Muscle of arm (tissue), 12 donors: ENCODE results near the gene ZBTB25. TPM values are rescaled to one million over a fixed set of nuclear protein-coding genes. Genes with fewer than 3 reads are reported as not detected.

Experiments
- DNase-seq: peaks from one replicate; pipeline ENCODE4 v3.0.0-alpha.2; 2013
- polyA plus RNA-seq, 12 donors: library from polyadenylated mRNA; unstranded; fragments of 120-200 nt; gene quantifications; one replicate each; pipeline ENCODE4 v1.2.1, GENCODE V29; 2013; ENCODE audit not compliant: insufficient read length in 12 of 12

ZBTB25 gene
- polyA plus RNA-seq, 12 donors: 5.6 to 16.7 (median 8.6) TPM; not detected in 1

DNA sequence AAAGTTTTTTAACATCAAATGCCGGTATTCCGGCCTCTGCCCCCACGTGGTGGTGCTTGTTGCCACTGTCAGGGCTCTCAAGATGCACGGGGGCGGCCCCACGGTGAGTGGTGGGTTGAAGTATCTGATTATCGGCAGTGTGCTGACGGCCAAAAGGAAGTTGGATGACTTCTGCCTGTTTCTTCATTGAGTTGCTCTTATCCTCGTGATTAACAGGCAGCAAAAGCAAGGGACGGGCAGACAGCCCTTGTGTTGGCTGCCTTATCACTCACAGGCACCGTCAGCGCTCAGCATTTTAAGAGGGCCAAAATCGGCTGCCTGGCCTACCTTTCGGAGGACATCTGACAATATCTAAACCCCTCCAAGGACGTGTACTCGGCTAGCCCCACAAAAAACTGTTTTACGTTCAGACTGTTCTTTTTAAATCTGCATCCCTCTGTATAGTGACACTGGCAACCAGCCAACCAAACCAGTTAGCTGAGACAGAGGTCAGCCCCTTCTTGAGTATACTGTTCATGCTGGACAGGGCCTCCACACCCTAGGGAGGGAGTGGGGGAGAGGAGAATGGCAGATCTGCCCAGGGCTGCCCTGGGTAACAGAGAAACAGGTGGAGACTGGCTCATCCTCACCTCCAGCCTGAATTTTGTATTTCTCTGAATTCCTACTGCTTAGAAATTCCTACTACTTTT lies 61.2 kb downstream of the ZBTB25 start:
- DNase-seq: no peak

DNA sequence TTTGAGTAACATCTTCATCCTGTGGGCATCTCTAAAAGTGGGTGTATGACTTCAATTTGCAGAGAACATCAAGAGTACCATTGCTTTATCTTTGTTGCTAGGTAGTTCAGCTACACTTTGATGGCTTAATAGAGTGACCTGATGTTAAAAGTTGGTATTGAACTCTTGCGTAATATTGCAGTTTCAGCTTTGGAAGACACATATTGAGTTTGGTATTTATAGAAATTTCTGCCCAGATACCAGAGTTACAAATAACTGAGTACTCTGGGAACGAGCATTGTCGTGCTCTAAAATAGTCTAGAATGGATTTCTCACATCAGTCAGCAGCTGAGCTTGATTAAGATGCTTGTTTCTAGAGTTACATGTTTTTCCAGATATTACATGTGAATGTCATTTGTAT lies 63.1 kb downstream of the ZBTB25 start:
- DNase-seq: no peak

DNA sequence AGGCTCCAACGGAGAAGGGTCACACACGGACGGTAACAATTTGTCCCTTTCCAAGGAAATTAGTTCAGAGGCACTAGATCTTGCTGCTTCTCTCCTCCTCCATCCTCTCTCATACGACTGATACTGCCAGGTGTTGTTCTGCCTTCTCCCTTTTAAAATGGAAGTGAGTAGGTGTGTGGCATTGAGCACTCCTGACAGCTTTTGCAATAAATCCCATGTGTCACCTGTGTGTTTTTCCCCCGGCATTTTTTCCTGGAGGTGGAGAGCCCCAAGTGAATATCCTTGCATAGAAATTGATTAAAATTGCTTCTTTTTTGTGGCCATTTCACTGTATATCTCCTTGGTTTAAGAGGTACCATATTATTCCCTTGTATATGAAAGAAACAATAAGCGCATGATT lies 64.5 kb downstream of the ZBTB25 start:
- DNase-seq: no peak

DNA sequence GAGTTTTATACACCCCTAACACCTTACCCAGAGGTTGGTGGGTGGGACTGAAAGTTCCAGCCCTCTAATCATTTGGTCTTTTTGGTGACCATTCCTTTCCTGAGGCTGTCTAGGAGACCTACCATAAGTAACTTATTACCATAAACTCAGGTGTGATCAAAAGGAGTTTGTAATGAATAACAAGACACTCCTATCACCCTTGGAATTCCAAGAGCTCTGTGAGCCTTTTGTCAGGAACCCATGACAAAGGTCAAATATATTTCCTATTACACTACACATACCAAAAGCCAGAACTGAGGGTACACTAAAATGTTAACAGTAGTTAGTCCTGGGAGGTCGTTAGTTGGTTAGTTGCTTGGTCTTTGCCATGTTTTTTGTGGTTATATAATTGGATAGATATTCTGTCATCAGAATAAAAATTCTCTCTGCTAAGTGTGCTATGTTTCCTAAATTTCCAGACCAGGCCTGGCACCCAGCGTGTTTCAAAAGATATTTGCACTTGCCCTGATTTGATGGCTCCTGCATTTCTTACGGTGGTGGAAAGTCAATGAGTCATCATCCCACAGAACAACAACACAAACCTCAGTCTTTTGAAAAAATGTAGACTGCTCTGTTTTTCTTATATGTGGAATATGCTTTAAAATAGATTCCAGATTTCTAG lies 65.3 kb downstream of the ZBTB25 start:
- DNase-seq: no peak

DNA sequence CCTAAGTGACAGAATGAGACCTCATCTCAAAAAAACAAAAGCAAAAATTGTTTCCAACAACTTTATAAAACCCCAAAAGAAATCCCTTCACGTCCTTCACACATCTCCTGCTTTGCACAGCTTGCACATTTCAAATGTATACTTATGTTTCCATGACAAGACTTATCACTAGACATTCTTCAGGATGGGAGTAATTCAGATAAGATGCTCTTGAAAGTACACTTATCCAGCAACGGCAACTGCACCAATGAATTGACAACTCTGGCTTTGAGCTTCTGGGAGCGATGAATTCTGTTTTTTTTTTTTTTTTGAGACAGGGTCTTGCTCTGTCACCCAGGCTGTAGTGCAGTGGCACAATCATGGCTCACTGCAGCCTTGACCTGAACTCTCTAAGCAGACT lies 69.1 kb downstream of the ZBTB25 start:
- no peak for DNase-seq

DNA sequence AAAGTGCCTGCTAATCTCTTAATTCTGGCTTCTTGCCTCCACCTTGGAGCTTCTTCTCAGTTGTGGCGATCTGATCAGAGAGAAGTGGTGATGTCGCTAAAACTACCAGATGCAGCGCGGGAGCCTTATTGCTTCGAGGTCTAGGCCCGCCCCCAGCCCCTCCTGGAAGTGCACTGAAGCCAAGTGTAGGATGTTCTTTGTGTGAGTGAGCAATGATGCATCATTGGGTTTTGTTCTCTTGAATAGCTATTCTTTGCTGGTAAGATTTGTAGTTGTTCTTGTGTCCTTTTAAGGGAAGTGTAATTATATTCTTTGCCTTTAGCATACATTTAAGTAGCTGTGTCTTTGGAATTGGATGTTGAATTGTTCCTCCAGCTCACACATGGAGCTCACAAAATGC lies 79.7 kb downstream of the ZBTB25 start:
- DNase-seq: no peak

DNA sequence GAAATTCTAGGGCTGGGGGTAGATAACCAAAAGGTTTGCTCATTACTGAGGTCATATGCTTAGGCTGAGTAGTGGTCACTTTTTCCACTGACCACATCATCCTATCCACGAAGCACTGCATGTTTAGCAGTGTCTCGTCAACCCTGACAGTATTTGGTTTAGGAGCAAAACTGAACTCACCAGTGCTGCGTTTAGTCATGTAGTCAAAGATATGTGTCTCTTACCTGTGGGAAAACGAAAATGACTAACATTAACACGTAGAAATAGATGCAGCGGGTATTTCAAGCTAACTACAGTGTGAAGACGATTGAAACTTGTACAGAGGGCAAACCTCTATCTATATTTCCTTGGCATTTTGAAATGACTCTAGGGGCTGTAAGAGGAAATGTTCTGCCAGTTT lies 80.9 kb downstream of the ZBTB25 start:
- DNase-seq: no peak

DNA sequence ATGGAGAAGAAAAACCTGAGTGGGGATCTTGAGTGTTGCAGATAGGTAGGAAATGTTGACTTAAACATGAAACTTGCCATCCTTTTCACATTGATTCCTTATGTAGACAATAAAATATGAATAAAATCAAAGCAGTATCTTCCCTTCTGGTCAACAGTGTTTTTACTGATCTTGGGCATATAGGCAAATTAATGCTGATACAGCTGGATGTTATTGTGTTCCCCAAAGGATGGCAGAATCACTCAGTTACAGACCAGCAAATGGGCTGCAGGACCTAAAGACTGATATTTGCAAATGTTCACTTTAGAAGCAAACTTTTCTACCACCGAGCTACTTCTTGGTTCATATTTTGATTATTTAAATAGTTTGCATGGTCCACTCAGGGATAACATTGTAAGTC lies 81.6 kb downstream of the ZBTB25 start:
- no peak for DNase-seq

DNA sequence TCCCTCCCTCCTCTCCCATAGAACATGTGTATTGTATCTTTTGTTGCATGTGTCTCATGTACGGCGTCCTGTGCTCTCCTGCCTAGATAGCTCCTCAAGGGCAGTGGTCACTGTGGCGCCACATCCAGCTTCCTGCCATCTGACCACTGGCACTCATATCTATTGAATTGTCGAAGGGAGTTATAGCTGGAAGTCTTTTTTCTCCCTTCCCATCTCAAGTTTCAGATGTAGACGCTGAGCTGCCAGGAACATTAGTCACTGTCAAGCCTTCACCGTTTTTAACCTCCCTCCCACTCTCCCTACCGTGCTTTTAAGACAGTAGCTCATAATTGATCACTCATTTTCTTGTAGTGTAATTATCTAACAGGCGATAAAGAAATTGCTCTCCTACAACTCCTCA lies 82.5 kb downstream of the ZBTB25 start:
- no peak for DNase-seq

DNA sequence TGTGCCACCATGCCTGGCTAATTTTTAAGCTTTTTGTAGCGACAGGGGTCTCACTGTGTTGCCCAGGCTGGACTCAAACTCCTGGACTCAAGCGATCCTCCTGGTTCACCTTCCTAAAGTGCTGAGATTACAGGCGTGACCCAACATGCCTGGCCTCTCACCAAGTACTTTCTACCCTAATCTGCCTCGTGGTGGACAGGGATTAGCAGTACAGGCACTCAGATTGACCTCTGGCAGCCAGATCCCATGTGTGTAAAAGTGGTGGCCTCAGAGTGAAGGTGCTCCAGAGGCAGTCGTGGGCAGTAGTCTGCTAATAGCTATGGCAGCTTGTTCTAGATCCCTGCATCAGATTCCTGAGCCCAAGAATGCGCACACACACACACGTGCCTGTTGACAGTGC lies 84.6 kb downstream of the ZBTB25 start:
- DNase-seq: no peak

DNA sequence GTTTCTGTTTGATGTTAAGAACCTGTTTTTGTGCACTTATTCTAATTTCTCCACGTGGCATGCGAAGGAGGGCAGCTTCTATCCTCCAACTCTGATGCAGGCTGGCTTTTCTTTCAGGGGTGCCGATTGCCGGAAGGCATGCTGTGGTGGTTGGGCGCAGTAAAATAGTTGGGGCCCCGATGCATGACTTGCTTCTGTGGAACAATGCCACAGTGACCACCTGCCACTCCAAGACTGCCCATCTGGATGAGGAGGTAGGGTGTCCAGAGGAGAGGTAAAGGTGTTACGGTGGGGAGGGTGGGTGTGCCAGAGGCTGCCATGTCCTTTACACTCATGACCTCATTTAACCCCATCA lies 85.9 kb downstream of the ZBTB25 start:
- DNase-seq: no peak

DNA sequence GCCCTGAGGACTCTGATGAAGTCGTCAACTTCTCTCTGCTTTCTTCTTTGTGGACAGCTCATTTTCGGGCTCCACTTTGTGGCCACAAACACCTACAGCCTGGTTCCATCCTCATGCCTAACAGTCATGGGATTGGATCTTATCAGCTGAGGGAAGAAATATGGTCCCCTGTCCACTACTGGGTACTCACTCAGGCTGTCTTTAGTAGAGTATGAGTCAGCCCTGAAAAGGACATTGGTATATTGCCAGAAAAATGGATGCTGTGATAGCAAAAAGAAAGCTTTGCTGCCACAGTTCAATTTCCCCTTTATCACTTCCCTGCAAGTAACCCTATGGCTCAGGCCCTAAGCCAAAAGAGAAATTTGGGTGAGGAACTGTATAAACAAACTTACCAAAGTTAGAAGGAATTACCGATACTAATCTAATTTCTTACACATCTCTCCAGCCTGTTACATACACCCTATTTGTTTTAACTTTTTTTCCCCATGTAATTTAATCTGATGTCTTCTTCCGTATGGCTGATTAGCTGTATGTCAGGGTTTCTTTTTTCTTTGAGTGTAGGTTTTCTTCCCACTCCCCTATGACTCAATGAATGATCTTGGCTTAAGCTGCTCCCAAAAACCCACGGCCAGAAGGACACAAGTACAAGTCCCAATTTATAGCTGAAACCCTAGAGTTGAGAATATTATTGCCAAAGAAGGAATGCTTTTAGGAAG lies 86.4 kb downstream of the ZBTB25 start:
- no peak for DNase-seq

DNA sequence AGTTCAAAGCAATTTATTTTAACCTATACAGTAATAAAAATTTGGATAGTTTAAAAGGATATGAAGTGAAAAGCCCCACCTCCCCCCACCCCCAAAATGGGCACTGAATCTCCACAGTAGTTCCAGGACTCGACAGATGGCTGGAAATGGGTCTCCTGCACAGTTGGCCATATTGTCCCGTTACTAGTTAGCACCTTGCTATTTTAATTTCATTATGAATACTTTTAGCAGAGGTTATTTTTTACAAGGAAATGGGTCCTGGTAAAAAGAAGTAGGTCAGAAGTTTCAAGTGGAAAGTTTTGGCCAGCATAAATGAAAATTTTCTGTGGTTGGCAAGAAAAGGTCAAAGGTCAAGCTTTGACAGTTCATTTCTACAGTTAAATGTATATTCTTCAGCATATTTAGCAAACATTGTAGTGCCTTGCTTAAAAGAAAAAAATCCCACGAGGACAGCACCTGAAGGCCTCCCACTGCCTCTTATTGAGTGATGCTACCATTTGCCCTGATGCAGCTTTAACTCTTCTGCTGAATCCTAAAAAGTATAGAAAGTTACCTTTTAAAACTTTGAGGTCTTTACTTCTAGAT lies 87.2 kb downstream of the ZBTB25 start:
- no peak for DNase-seq

DNA sequence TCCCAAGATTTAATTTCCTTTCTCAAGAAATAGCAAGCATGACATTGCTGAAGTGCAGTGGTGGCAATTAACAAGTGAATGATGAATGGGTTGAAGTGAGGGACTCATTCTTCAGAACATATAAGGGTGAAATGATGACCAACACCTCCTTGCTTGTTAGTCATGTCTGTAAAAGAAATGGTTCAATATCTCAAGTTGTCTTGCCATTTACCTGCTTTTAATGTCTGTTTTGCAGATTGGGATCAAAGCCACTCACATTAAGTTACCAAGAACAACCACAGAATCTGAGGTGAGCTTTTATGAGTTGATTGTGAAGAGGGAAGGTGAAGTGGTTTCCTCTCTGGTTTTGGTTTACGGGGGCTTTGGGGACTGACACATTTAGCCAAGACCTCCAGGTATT lies 91.4 kb downstream of the ZBTB25 start:
- no peak for DNase-seq

DNA sequence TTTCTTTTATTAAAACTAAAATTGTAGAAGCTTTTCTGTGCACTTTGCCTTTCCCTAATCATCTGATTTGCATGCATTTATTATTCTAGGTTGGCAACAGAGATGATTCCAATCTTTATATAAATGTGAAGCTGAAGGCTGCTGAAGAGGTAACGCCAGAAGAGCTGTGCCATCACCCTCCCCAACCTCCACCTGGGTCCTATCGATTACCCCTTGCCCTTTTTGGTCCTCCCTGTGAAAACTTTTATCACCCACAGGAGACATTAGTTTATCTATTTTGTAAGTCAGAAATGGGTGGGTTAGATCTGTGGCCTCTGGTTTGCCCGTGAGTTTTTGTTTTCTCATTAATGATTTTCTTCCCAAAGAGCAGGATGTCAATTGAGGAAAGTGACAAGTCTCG lies 92.6 kb downstream of the ZBTB25 start:
- DNase-seq: no peak

DNA sequence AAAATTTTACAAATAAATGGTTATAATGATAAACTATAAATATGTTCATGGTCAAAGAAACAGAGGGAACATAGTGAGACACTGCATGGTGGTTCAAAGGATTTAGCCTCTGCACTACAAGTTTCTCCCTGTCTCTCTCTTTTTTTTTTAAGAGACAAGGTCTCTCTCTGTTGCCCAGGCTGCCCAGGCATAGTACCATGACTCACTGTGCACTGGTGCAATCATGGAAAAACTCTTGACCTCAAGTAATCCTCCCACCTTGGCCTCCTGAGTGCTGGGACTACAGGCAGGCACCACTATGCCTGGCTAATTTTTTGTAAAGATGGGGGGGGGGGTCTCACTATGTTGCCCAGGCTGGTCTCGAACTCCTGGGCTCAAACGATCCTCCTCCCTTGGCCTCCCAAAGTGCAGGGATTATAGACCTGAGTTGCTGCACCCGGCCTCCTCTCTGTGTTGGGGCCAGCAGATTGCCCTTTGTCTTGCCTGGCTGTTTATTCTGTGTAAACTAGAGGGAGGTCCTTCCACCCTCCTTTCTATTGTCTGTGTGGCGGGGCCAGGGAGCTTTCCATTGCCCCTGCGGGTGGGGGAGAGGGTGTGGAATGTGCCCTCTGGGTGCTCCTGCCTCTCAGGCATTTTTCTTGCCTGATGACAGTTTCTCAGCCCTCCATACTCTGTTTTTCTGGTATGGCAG lies 93.4 kb downstream of the ZBTB25 start:
- DNase-seq: no peak

DNA sequence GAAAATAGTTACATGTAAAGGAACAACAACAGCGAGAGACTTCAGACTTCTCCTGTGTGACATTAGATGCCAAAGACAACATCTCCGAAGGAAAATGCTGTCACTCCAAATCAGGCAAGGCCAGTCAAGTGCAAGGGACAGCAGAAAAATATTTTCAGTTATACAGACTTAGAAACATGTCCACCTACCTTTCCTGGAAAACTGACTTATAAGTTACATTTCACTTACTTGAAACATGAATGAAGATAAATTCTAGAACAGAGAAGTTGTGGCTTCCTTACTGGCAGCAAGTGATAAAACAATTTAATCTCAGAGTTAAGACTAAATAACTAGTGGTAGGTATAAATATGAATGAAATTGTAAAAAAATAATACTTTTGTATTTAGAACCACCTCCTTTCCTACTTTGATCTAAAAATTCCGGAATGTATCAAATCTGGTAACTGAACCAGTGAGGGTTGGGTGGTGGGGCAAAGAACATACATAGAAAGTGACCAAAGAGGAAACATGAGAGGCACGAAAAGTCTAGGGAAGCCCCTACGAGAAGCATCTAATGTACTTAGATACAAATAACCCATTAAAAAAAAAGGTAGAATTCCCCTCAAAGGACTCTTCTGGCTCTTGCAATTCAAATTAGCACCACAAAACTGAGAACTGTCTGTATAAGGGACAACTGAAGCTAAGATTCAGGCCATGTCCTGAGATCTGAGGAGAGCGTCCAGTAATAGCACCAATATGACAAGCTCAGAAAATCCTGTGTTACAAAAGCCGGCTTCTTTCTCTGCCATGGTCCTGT lies 94.3 kb downstream of the ZBTB25 start:
- no peak for DNase-seq

DNA sequence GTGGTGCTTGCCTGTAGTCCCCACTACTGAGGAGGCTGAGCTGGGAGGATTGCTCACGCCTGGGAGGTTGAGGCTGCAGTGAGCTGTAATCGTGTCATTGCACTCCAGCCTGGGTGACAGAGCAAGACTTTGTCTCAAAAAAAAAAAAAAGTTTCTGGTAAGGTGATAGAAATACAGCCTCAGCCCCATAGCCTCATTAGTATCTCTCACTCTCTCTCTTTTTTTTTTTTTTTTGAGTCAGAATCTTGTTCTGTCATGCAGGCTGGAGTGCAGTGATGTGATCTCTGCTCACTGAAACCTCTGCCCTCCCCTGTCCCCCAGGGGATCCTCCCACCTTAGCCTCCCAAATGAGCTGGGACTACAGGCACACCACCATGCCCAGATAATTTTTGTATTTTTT lies 96.3 kb downstream of the ZBTB25 start:
- no peak for DNase-seq

DNA sequence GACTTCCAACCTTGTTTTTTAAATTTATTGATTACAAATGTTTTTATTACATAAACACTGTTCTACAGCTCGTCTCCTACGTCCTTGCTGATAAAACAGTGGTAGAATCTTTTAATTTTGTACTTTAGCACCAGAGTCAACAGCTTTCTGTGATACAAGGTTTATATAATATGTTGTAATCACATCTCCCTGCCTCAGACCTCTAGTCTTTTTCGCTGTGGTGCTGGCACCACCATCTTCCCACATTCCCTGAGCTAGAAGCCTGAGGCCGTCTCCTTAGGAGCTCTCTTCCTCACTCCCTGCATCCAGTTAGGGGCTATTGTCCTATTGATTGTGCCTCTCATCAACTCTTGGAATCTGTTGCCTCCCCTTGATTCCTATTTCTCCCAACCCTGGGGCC lies 98.3 kb downstream of the ZBTB25 start:
- DNase-seq: no peak

DNA sequence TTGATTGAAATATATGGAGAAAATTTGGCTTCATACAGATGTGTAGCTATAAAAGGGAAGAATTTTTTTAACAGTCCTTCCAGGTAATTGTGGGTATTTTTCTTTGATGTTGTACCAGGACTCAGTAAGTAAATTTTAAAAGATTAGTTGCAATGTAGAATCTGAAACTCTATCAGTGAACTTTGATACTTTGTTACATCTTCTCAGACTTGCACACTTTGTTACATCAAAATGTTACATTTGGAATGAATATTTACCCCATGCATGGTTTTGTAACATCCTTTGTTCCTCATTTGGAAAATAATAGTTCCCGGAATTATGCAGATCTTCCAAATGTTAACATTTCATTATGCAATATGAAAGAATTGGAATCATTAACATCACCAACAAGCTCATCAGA lies 101.7 kb downstream of the ZBTB25 start:
- no peak for DNase-seq

DNA sequence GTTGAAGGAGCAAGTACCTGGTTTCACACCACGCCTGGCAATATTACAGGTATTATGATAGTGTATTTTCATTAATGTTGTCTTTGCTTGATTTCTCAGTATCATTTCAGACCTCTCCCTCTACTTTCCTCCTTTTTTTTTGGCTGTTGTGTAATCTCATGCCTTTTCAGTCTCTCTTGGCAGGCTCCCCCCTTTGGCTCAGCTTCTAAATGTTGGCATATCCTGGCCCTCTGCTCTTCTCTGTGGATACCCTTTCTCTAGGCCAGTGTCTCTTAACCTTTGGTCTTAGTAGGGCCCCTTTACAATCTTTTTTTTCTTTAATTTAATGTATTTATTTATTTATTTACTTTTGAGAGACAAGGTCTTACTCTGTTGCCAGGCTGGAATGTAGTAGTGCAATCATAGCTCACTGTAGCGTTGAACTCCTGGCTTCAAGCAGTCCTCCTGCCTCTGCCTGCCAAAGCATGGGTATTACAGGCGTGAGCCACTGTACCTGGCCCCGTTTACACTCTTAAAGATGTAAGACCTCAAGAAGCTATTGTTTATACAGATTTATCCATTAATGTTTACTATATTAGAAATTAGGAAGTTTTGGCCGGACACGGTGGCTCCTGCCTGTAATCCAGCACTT lies 102.7 kb downstream of the ZBTB25 start:
- no peak for DNase-seq
